Duodenal mucosa (tissue), 2 donors: ENCODE data around the gene CLDN6.

ENCODE experiments used
- H3K27ac ChIP-seq: one replicate; pipeline ENCODE4 v1.7.0; 2013; ENCODE audit warnings: low read depth, low read length
- H3K27me3 ChIP-seq, 2 donors: one replicate each; pipeline ENCODE4 v1.7.0; 2013; ENCODE audit warnings: low read length in 2 of 2, control low read depth in 1 of 2; ENCODE audit not compliant: insufficient read depth in 2 of 2, control insufficient read depth in 1 of 2
- H3K36me3 ChIP-seq, 2 donors: one replicate each; pipeline ENCODE4 v1.7.0; 2013; ENCODE audit warnings: low read length in 2 of 2, control low read depth in 1 of 2; ENCODE audit not compliant: insufficient read depth in 2 of 2, control insufficient read depth in 1 of 2
- H3K4me1 ChIP-seq, 2 donors: one replicate each; pipeline ENCODE4 v1.7.0; 2013; ENCODE audit warnings: low read length in 2 of 2, control low read depth in 1 of 2; ENCODE audit not compliant: insufficient read depth in 2 of 2, control insufficient read depth in 1 of 2
- H3K4me3 ChIP-seq, 2 donors: one replicate each; pipeline ENCODE4 v1.7.0; 2013; ENCODE audit warnings: low read length in 2 of 2, low read depth in 1 of 2
- H3K9ac ChIP-seq, 2 donors: one replicate each; pipeline ENCODE4 v1.7.0; 2013; ENCODE audit warnings: low read length in 2 of 2, low read depth in 1 of 2
- H3K9me3 ChIP-seq, 2 donors: one replicate each; pipeline ENCODE4 v1.7.0; 2013; ENCODE audit warnings: low read length in 2 of 2, control low read depth in 1 of 2; ENCODE audit not compliant: control insufficient read depth in 1 of 2

Gene CLDN6

GRCh38 chr16:3004319-3004718 lies 13.7 kb downstream of the CLDN6 start:
- Histone ChIP-seq H3K9ac (no peak overlapping the region), H3K27me3 (no peaks in the 10 kb centered on the region), H3K4me1 (peaks cover 25 to 38% of the 10 kb centered on the region in 2 donors), H3K27ac (no peak overlapping the region), H3K4me3 (no peak overlapping the region), H3K36me3 (no peaks in the 10 kb centered on the region), H3K9me3 (no peaks in the 10 kb centered on the region)

GRCh38 chr16:3003582-3004270 lies 14.3 kb downstream of the CLDN6 start:
- H3K4me1 ChIP-seq, result peaks cover 24 to 32% of the 10 kb centered on the region in 2 donors
- no peak overlapping the region for H3K4me3 ChIP-seq
- no peaks in the 10 kb centered on the region for H3K27me3 ChIP-seq
- no peak overlapping the region for H3K27ac ChIP-seq
- no peaks in the 10 kb centered on the region for H3K36me3 ChIP-seq
- H3K9ac ChIP-seq, result no peak overlapping the region
- H3K9me3 ChIP-seq, result no peaks in the 10 kb centered on the region

GRCh38 chr16:3001316-3001715 lies 16.7 kb downstream of the CLDN6 start:
- Histone ChIP-seq H3K27me3 (no peaks in the 10 kb centered on the region), H3K27ac (no peak overlapping the region), H3K4me1 (peaks cover 0 to 10% of the 10 kb centered on the region in 2 donors), H3K9me3 (no peaks in the 10 kb centered on the region), H3K36me3 (no peaks in the 10 kb centered on the region), H3K4me3 (no peak overlapping the region), H3K9ac (no peak overlapping the region)

- no peaks in the 10 kb centered on the region for H3K9me3 ChIP-seq
- H3K4me3 ChIP-seq, result no peak overlapping the region
- no peak overlapping the region for H3K9ac ChIP-seq
- no peak overlapping the region for H3K27ac ChIP-seq
- H3K36me3 ChIP-seq, result no peaks in the 10 kb centered on the region
- H3K4me1 ChIP-seq, result peaks cover 0 to 4% of the 10 kb centered on the region in 2 donors
- no peaks in the 10 kb centered on the region for H3K27me3 ChIP-seq
These were observed 17.4 kb downstream of the CLDN6 start for GRCh38 chr16:3000540-3000939.

- Histone ChIP-seq H3K27me3 (no peaks in the 10 kb centered on the region), H3K9ac (no peak overlapping the region), H3K4me1 (peaks cover 0 to 4% of the 10 kb centered on the region in 2 donors), H3K36me3 (no peaks in the 10 kb centered on the region), H3K4me3 (no peak overlapping the region), H3K9me3 (no peaks in the 10 kb centered on the region), H3K27ac (no peak overlapping the region)
These were observed 18.1 kb downstream of the CLDN6 start for GRCh38 chr16:2999929-3000328.

- H3K4me1 ChIP-seq, result no peaks in the 10 kb centered on the region
- no peak overlapping the region for H3K9ac ChIP-seq
- H3K9me3 ChIP-seq, result no peaks in the 10 kb centered on the region
- H3K36me3 ChIP-seq, result no peaks in the 10 kb centered on the region
- no peak overlapping the region for H3K27ac ChIP-seq
- H3K4me3 ChIP-seq, result no peak overlapping the region
- no peaks in the 10 kb centered on the region for H3K27me3 ChIP-seq
These were observed 21.7 kb downstream of the CLDN6 start for GRCh38 chr16:2996298-2996697.

GRCh38 chr16:2992383-2993081 lies 25.5 kb downstream of the CLDN6 start:
- Histone ChIP-seq H3K9ac (no peak overlapping the region), H3K4me1 (no peaks in the 10 kb centered on the region), H3K36me3 (no peaks in the 10 kb centered on the region), H3K9me3 (no peaks in the 10 kb centered on the region), H3K27ac (no peak overlapping the region), H3K4me3 (no peak overlapping the region), H3K27me3 (no peaks in the 10 kb centered on the region)

GRCh38 chr16:2991566-2992261 lies 26.3 kb downstream of the CLDN6 start:
- no peaks in the 10 kb centered on the region for H3K9me3 ChIP-seq
- no peak overlapping the region for H3K4me3 ChIP-seq
- H3K27ac ChIP-seq, result no peak overlapping the region
- no peaks in the 10 kb centered on the region for H3K4me1 ChIP-seq
- H3K27me3 ChIP-seq, result no peaks in the 10 kb centered on the region
- H3K9ac ChIP-seq, result no peak overlapping the region
- H3K36me3 ChIP-seq, result no peaks in the 10 kb centered on the region

GRCh38 chr16:2990891-2991290 lies 27.1 kb downstream of the CLDN6 start:
- no peak overlapping the region for H3K9ac ChIP-seq
- H3K27me3 ChIP-seq, result no peaks in the 10 kb centered on the region
- no peaks in the 10 kb centered on the region for H3K4me1 ChIP-seq
- no peak overlapping the region for H3K27ac ChIP-seq
- H3K4me3 ChIP-seq, result no peak overlapping the region
- no peaks in the 10 kb centered on the region for H3K36me3 ChIP-seq
- no peaks in the 10 kb centered on the region for H3K9me3 ChIP-seq

- Histone ChIP-seq H3K9me3 (no peaks in the 10 kb centered on the region), H3K4me3 (no peak overlapping the region), H3K27ac (no peak overlapping the region), H3K9ac (no peak overlapping the region), H3K36me3 (no peaks in the 10 kb centered on the region), H3K27me3 (no peaks in the 10 kb centered on the region), H3K4me1 (peaks cover 0 to 4% of the 10 kb centered on the region in 2 donors)
These were observed 29.3 kb downstream of the CLDN6 start for GRCh38 chr16:2988590-2989099.
